Umbilical cord (tissue), 2 donors: Measurements from ENCODE around the gene ORM2. TPM values are rescaled to one million over a fixed set of nuclear protein-coding genes. Genes with fewer than 3 reads are reported as not detected.
"Not testable (repeated sequence)": the region's sequence is repeated elsewhere in the genome, so short reads cannot be mapped to it uniquely, and the experiment has no call there.

ENCODE experiments used
- DNase-seq: peaks from one replicate; pipeline ENCODE4 v3.0.0-alpha.2; 2015; ENCODE audit warnings: low spot score
- total RNA-seq: library from RNA; depleted of rRNA; stranded (reverse); fragments of >200 nt; gene quantifications from one replicate; pipeline ENCODE4 v1.2.3, GENCODE V29; 2014; ENCODE audit warnings: low replicate concordance; ENCODE audit not compliant: insufficient read depth

The ORM2 gene
- total RNA-seq, 1 donor from 2014 or later: not detected

- DNase-seq: not testable (repeated sequence)
Measured at GRCh38 chr9:114331229-114332195, 1.8 kb downstream of the ORM2 start.

GRCh38 chr9:114332474-114333040 lies 2.9 kb downstream of the ORM2 start:
- not testable (repeated sequence) for DNase-seq

- not testable (repeated sequence) for DNase-seq
Measured at GRCh38 chr9:114333718-114334117, 4.0 kb downstream of the ORM2 start.

- no peak for DNase-seq
Measured at GRCh38 chr9:114334490-114334889, 4.8 kb downstream of the ORM2 start.

GRCh38 chr9:114335745-114336144 lies 6.1 kb downstream of the ORM2 start:
- no peak for DNase-seq

GRCh38 chr9:114336157-114336556 lies 6.5 kb downstream of the ORM2 start:
- no peak for DNase-seq

- DNase-seq: no peak
Measured at GRCh38 chr9:114336699-114337395, 7.2 kb downstream of the ORM2 start.

- DNase-seq: no peak
Measured at GRCh38 chr9:114338187-114338586, 8.5 kb downstream of the ORM2 start.

- peak; percentile 21 for DNase-seq
Measured at GRCh38 chr9:114339130-114339908, 9.7 kb downstream of the ORM2 start.

- no peak for DNase-seq
Measured at GRCh38 chr9:114341152-114341830, 11.6 kb downstream of the ORM2 start.

GRCh38 chr9:114341991-114342390 lies 12.3 kb downstream of the ORM2 start:
- DNase-seq: no peak

GRCh38 chr9:114342755-114343440 lies 13.2 kb downstream of the ORM2 start:
- no peak for DNase-seq

GRCh38 chr9:114343471-114344187 lies 14.0 kb downstream of the ORM2 start:
- peak; percentile 92 for DNase-seq

- DNase-seq: no peak
Measured at GRCh38 chr9:114344188-114344566, 14.5 kb downstream of the ORM2 start.

GRCh38 chr9:114344692-114345091 lies 15.0 kb downstream of the ORM2 start:
- DNase-seq: no peak

GRCh38 chr9:114345493-114346065 lies 15.9 kb downstream of the ORM2 start:
- DNase-seq: no peak

GRCh38 chr9:114346146-114346545 lies 16.5 kb downstream of the ORM2 start:
- no peak for DNase-seq

GRCh38 chr9:114347675-114348074 lies 18.0 kb downstream of the ORM2 start:
- no peak for DNase-seq

- no peak for DNase-seq
Measured at GRCh38 chr9:114348261-114348905, 18.7 kb downstream of the ORM2 start.
